Body of pancreas (tissue), 4 donors: ENCODE data around the gene SPAG9.

ENCODE experiments used
- POLR2A ChIP-seq, 3 donors: fragments of 450-650 bp; IDR thresholded peaks; one replicate each; pipeline ENCODE4 v1.6.1; 2016; ENCODE audit warnings: antibody characterized with exemption in 3 of 3, mild to moderate bottlenecking in 2 of 3
- TF ChIP-seq, protein P1 (sequence below), 7 experiments: fragments of 450-650 bp in 4 of 7; fragments of 200-600 bp in 3 of 7; sonication (generic) in 3 of 7; IDR thresholded peaks; one replicate each; pipeline ENCODE4 v1.5.1; 2016 to 2019; ENCODE audit warnings: antibody characterized with exemption in 7 of 7

DNA sequence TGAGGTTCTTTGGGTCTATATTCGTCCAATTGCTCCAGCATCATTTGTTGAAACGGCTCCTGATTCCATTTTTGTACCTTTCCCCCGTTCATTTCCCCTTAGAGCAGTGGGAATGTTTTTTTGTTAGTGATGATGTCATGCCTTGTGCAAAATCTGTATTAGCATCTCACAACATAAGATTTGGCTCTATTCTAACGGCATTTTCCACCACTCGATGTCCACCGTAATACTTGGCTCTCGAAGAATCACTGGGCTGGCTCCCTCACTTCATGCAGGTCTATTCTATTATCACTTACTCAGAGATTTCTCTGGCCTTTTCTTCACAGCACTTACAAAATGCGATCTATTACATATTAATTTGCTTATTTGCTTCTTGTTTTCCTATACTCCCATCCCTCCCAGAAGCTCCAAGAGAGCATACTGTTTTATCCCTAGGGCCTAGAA, 32.1 kb upstream of the SPAG9 start:
- TF ChIP-seq, protein P1, sequence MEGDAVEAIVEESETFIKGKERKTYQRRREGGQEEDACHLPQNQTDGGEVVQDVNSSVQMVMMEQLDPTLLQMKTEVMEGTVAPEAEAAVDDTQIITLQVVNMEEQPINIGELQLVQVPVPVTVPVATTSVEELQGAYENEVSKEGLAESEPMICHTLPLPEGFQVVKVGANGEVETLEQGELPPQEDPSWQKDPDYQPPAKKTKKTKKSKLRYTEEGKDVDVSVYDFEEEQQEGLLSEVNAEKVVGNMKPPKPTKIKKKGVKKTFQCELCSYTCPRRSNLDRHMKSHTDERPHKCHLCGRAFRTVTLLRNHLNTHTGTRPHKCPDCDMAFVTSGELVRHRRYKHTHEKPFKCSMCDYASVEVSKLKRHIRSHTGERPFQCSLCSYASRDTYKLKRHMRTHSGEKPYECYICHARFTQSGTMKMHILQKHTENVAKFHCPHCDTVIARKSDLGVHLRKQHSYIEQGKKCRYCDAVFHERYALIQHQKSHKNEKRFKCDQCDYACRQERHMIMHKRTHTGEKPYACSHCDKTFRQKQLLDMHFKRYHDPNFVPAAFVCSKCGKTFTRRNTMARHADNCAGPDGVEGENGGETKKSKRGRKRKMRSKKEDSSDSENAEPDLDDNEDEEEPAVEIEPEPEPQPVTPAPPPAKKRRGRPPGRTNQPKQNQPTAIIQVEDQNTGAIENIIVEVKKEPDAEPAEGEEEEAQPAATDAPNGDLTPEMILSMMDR (IDR thresholded peaks at IDR 0.05) = no peak
- TF ChIP-seq POLR2A (IDR thresholded peaks at IDR 0.05) = no peak
